Fibroblast of lung (primary cell): ENCODE measurements around the gene LY6G6F. TPM values are rescaled to one million over a fixed set of nuclear protein-coding genes. Genes with fewer than 3 reads are reported as not detected.
A peak's percentile ranks its signal among the peaks of the same experiment; 100 is the strongest.

Experiments used
- DNase-seq, 2 donors: peaks; one replicate each; pipeline versions ENCODE4 v3.0.0 to v3.0.0-alpha.2; 2010; ENCODE audit warnings: low read depth in 2 of 2
- H2AFZ ChIP-seq: 2 replicates; pipeline ENCODE4 v1.5.1; 2012; ENCODE audit warnings: low read length, control low read depth, inconsistent platforms
- H3K27ac ChIP-seq: 2 replicates; pipeline ENCODE4 v1.5.1; 2011; ENCODE audit warnings: low read length, control low read depth; ENCODE audit not compliant: insufficient read depth
- H3K27me3 ChIP-seq: 2 replicates; pipeline ENCODE4 v1.5.1; 2011; ENCODE audit warnings: mild to moderate bottlenecking, low read length; ENCODE audit not compliant: control insufficient read depth, insufficient read depth
- H3K36me3 ChIP-seq: 2 replicates; pipeline ENCODE4 v1.5.1; 2011; ENCODE audit warnings: low read length; ENCODE audit not compliant: control insufficient read depth, insufficient read depth
- H3K4me1 ChIP-seq: 2 replicates; pipeline ENCODE4 v1.5.1; 2011; ENCODE audit warnings: low read length; ENCODE audit not compliant: control insufficient read depth, insufficient read depth; ENCODE audit errors: extremely low read depth
- H3K4me2 ChIP-seq: 2 replicates; pipeline ENCODE4 v1.5.1; 2011; ENCODE audit warnings: low read length, control low read depth; ENCODE audit not compliant: insufficient read depth; ENCODE audit errors: extremely low read depth
- H3K4me3 ChIP-seq, 4 experiments: fragments of 200-600 bp in 1 of 4; sonication (generic) in 1 of 4; replicated peaks in 1 of 4; 2 replicates each; pipeline ENCODE4 v1.5.1; 2011 to 2016; ENCODE audit warnings: low read length in 4 of 4, low read depth in 3 of 4, mild to moderate bottlenecking in 3 of 4, control low read depth in 2 of 4, inconsistent platforms in 1 of 4, mixed read lengths in 1 of 4; ENCODE audit not compliant: insufficient read depth in 1 of 4; ENCODE audit errors: control extremely low read depth in 1 of 4
- H3K79me2 ChIP-seq: 2 replicates; pipeline ENCODE4 v1.5.1; 2012; ENCODE audit warnings: mild to moderate bottlenecking, low read length, inconsistent platforms; ENCODE audit not compliant: control insufficient read depth, insufficient read depth
- H3K9ac ChIP-seq: 2 replicates; pipeline ENCODE4 v1.5.1; 2011; ENCODE audit warnings: mild to moderate bottlenecking, low read length, control low read depth; ENCODE audit not compliant: insufficient read depth
- H3K9me3 ChIP-seq: 2 replicates; pipeline ENCODE4 v1.5.1; 2012; ENCODE audit warnings: low read depth, low read length; ENCODE audit not compliant: control insufficient read depth, insufficient read depth
- H4K20me1 ChIP-seq: 2 replicates; pipeline ENCODE4 v1.5.1; 2011; ENCODE audit warnings: low read length; ENCODE audit not compliant: control insufficient read depth, insufficient read depth; ENCODE audit errors: extremely low read depth
- CTCF ChIP-seq, 2 donors: IDR thresholded peaks in 1 of 2; conservative IDR thresholded peaks in 1 of 2; 1 replicate in 1 of 2; 2 replicates in 1 of 2; pipeline ENCODE4 v1.5.1; 2011 to 2012; ENCODE audit warnings: low read length in 2 of 2, control low read depth in 1 of 2, inconsistent platforms in 1 of 2, low read depth in 1 of 2, mild to moderate bottlenecking in 1 of 2
- EZH2 ChIP-seq: IDR thresholded peaks from 2 replicates; pipeline ENCODE4 v1.5.1; 2012; ENCODE audit warnings: low read length, control low read depth, mild to moderate bottlenecking; ENCODE audit errors: missing control alignments
- polyA plus RNA-seq, 2 donors: library from polyadenylated mRNA; depleted of rRNA in 1 of 2; stranded (reverse) in 1 of 2; unstranded in 1 of 2; fragments of >200 nt; gene quantifications; 2 replicates each; pipeline ENCODE4 v1.2.1, GENCODE V29; 2011 to 2012; ENCODE audit warnings: missing spikeins in 1 of 2
- total RNA-seq: library from RNA; depleted of rRNA; stranded (reverse); fragments of >200 nt; gene quantifications from 2 replicates; pipeline ENCODE4 v1.2.1, GENCODE V29; 2014

The LY6G6F gene
- total and polyA plus RNA-seq, 2 donors (not counting 1 experiment from before 2014, with no cell fraction given) = not detected

GRCh38 chr6:31658983-31659648 lies 47.5 kb upstream of the LY6G6F start:
- Histone ChIP-seq H3K9ac (peak overlapping the region; percentile 24), H4K20me1 (no peaks in the 10 kb centered on the region), H3K79me2 (peaks cover 43% of the 10 kb centered on the region), H3K4me3 (peak overlapping the region; percentile 90 to 99 (median 96)), H3K36me3 (peaks cover 5% of the 10 kb centered on the region), H3K4me2 (peak overlapping the region; percentile 100), H3K27me3 (no peaks in the 10 kb centered on the region), H3K27ac (no peak overlapping the region), H3K4me1 (peaks cover 22% of the 10 kb centered on the region), H2AFZ (no peak overlapping the region), H3K9me3 (no peaks in the 10 kb centered on the region)
- TF ChIP-seq EZH2 (no peak), CTCF (conservative IDR thresholded peaks at IDR 0.05 in 1 of 2, IDR thresholded peaks at IDR 0.05 in 1 of 2; ENCODE audit: low read depth in 1 of 2, low read length in 2 of 2) (no peak)
- no peak for DNase-seq

- H3K79me2 ChIP-seq = peaks cover 41% of the 10 kb centered on the region
Measured at GRCh38 chr6:31659649-31660380, 46.9 kb upstream of the LY6G6F start.

More at GRCh38 chr6:31659649-31660380, 46.9 kb upstream of the LY6G6F start:
- peak overlapping the region; percentile 5 for H2AFZ ChIP-seq
- peak overlapping the region; percentile 90 to 99 (median 96) for H3K4me3 ChIP-seq
- no peaks in the 10 kb centered on the region for H3K27me3 ChIP-seq
- peak overlapping the region; percentile 87 for H3K27ac ChIP-seq
- peaks cover 5% of the 10 kb centered on the region for H3K36me3 ChIP-seq
- no peaks in the 10 kb centered on the region for H3K9me3 ChIP-seq
- H3K4me1 ChIP-seq = peaks cover 22% of the 10 kb centered on the region
- H3K4me2 ChIP-seq = peak overlapping the region; percentile 100
- no peaks in the 10 kb centered on the region for H4K20me1 ChIP-seq
- peak overlapping the region; percentile 76 for H3K9ac ChIP-seq
- peak; percentile 25 to 38 for DNase-seq
- TF ChIP-seq EZH2 (no peak), CTCF (conservative IDR thresholded peaks at IDR 0.05 in 1 of 2, IDR thresholded peaks at IDR 0.05 in 1 of 2; ENCODE audit: low read depth in 1 of 2, low read length in 2 of 2) (no peak)
